Activated naive CD4-positive, alpha-beta T cell treated with anti-CD3 and anti-CD28 coated beads for 36 hours (primary cell): ENCODE data around the gene CALM3. TPM values are rescaled to one million over a fixed set of nuclear protein-coding genes. Genes with fewer than 3 reads are reported as not detected.
"Not testable (repeated sequence)": the region's sequence is repeated elsewhere in the genome, so short reads cannot be mapped to it uniquely, and the experiment has no call there.

Experiments
- CTCF ChIA-PET: fragments of 350-600 bp; sonication (Branson Sonifier 250); formaldehyde crosslinking; loops from one replicate; lab custom pipeline; 2021; ENCODE audit warnings: antibody characterized with exemption; lab: Charles Lee
- DNase-seq: peaks from one replicate; pipeline ENCODE4 v3.0.0-alpha.2; 2020
- H3K27ac Mint-ChIP-seq: one replicate; pipeline ENCODE4 v1.8.0; 2021; ENCODE audit warnings: mild to moderate bottlenecking, mixed read lengths
- H3K27me3 Mint-ChIP-seq: one replicate; pipeline ENCODE4 v1.8.0; 2021; ENCODE audit warnings: low read depth, mixed read lengths
- H3K36me3 Mint-ChIP-seq: one replicate; pipeline ENCODE4 v1.8.0; 2021; ENCODE audit warnings: low read depth, mixed read lengths
- H3K4me1 Mint-ChIP-seq: one replicate; pipeline ENCODE4 v1.8.0; 2021; ENCODE audit warnings: low read depth, mixed read lengths
- H3K4me3 Mint-ChIP-seq: one replicate; pipeline ENCODE4 v1.8.0; 2021; ENCODE audit warnings: mild to moderate bottlenecking, moderate library complexity, mixed read lengths
- H3K9me3 Mint-ChIP-seq: one replicate; pipeline ENCODE4 v1.8.0; 2021; ENCODE audit warnings: mixed read lengths
- intact Hi-C: fragments of 100-400 bp; cut with micrococcal nuclease; formaldehyde crosslinking; loops from one replicate; pipeline ENCODE4 v1.15.1; 2023
- total RNA-seq, 2 experiments: library from RNA; stranded (reverse); gene quantifications; one replicate each; pipeline ENCODE4 v1.2.3, GENCODE V29; 2021

CALM3 gene
- total RNA-seq, 2 experiments from 2014 or later, result 482 to 500 TPM

DNA sequence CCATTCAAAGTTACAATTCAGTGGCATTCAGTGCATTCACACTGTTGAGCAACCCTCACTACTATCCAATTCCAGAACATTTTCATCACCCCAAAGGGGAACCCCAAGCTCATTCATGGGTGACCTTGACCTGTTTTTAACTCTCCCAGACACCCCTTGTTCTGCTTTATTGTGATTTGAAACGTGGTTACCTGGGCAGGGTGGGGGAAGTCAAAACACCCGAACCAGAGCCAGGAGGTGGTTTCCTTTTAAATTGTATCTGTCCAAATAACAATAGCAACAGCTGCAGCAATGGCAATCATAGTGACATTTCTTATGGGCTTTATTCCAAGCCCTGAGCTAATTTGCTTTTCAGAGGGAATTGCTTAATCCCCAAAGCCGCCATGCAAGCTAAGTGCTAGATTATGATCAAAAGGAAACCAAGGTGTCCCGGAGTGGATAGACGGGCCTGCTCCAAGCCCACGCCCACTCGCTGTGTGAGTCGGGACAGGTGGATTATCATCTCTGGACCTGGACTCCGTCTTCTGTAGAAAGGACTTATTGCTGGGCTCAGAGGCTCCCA is 17.6 kb downstream of the CALM3 start:
- Mint-ChIP-seq H3K27me3 (no peaks in the 10 kb centered on the region), H3K4me3 (peak overlapping the region; percentile 79), H3K27ac (peak overlapping the region; percentile 95), H3K4me1 (peaks cover 78% of the 10 kb centered on the region), H3K9me3 (no peaks in the 10 kb centered on the region), H3K36me3 (peaks cover 6% of the 10 kb centered on the region)
- CTCF ChIA-PET, result interaction anchor here (0.6 to 10.9 kb wide), 6 partner anchors 12 to 75 kb away, joined by 3 to 178 read pairs (median 4); partner anchors contain the start of gene DACT3
- intact Hi-C loops, result no loop called here
- DNase-seq, result peak; percentile 52

DNA sequence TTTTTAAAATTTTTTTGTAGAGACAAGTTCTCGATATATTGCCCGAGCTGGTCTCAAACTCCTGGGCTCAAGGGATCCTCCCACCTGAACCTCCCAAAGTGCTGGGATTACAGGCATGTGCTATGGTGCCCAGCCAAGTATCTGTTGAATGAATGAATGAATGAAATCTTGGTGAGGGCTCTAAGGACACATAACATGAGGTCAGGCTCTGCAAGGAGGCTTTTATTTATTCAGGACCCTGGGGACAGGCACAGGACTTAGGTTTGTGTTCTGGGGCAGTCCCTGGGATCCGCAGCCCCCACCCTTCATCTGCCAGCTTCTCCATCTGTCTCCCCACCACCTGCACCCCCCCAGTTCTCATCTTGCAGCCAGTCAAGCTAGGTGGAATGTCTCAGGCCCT is 19.1 kb downstream of the CALM3 start:
- intact Hi-C loops, result no loop called here
- Mint-ChIP-seq H3K27ac (peak overlapping the region; percentile 95), H3K27me3 (no peaks in the 10 kb centered on the region), H3K4me3 (peak overlapping the region; percentile 79), H3K4me1 (peaks cover 80% of the 10 kb centered on the region), H3K9me3 (no peaks in the 10 kb centered on the region), H3K36me3 (peaks cover 10% of the 10 kb centered on the region)
- CTCF ChIA-PET, result interaction anchor here (1.1 to 10.9 kb wide), 4 partner anchors 11 to 41 kb away, joined by 3 to 178 read pairs (median 4); partner anchors contain the start of gene DACT3
- DNase-seq, result no peak

DNA sequence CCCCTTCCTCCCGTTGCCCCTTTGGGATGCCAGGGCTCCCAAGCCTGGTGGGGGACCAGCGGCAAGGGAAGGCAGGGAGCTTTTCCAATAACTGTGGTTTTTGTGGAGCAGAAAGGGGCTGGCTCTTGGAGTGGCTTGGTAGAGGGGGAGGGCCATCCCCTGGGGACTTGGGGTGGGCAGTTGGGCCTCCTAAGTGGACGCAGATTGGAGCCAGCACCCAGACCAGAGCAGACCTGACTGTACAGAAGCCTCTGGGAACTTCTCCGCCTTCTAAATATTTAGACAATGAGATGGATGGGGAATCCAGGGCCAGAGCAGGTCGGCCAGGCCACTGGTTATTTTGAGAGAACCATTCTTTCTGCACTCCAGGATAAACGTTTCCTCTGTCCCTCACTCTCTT is 19.6 kb downstream of the CALM3 start:
- Mint-ChIP-seq H3K4me3 (peak overlapping the region; percentile 79), H3K36me3 (peaks cover 10% of the 10 kb centered on the region), H3K27me3 (no peaks in the 10 kb centered on the region), H3K27ac (peak overlapping the region; percentile 95), H3K4me1 (peaks cover 81% of the 10 kb centered on the region), H3K9me3 (no peaks in the 10 kb centered on the region)
- DNase-seq, result no peak
- CTCF ChIA-PET, result interaction anchor here (1.1 to 2.4 kb wide), 5 partner anchors 8 to 41 kb away, joined by 3 to 10 read pairs (median 5); partner anchors contain the start of gene DACT3
- intact Hi-C loops, result no loop called here

DNA sequence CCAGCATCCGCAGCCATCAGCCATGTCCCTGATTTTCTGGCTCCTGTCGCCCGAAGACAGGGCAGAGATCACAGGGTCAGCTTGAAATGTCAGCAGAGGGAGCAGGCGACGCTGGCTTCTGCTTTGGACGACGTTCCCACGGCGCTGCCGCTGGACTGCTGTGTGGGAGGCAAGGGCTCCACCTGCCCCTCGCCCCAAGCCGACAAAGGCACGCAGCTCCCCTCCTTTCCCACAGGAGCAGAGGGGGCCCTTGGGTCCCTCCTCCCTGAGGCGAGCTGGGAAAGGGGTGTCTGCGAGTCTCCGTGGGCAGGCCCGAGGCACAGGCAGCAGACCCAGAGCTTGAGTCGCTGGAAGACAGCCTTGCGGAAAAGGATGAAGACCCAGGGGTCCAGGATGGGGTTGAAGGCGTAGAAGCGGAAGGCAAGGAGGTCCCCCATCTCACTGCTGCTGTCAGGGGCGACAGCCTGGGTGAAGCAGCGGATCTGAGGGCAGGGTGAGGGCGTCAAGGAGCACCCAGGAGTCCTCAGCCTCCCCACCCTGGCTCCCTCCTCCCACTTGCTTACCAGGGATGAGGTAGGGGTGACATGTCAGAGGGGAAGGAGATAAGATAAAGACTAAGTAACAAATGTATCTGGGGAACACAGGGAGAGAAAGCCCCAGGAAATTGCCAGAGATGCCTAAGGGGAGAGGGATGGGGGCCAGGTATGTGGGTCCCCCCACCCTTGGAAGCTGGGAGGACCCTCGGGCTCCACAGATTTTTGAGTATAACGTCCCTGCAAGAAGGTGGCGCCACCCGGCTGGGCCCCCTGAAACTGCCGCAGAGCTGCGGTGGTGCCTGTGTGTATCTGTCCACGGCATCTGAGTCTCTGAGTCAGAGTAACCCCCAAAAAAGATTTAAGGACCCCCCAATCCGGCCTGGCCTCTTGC is 20.3 kb downstream of the CALM3 start:
- Mint-ChIP-seq H3K27ac (peak overlapping the region; percentile 95), H3K27me3 (no peaks in the 10 kb centered on the region), H3K4me3 (peak overlapping the region; percentile 61), H3K4me1 (peaks cover 75% of the 10 kb centered on the region), H3K36me3 (peaks cover 10% of the 10 kb centered on the region), H3K9me3 (no peaks in the 10 kb centered on the region)
- intact Hi-C loops, result no loop called here
- no peak for DNase-seq
- CTCF ChIA-PET, result interaction anchor here (1.1 to 2.4 kb wide), 5 partner anchors 9 to 40 kb away, joined by 3 to 10 read pairs (median 5); partner anchors contain the start of gene DACT3

DNA sequence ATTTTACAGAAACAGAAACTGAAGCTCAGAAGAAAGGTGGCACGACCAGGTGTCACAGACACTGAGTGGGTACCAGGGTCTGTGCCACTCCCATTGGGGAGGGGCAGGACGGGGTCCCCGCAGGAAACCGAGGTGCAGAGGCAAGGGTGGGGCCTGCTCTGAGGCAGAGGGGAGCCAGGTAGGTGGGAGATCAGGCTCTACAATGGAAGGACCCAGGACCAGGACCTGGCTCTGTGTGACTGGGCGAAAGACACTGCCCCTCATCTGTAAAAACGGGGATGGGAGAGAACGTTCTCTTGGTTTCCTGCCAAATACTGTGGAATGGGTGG is 21.0 kb downstream of the CALM3 start:
- CTCF ChIA-PET, result interaction anchor here (0.6 to 2.4 kb wide), 4 partner anchors 9 to 39 kb away, joined by 3 to 10 read pairs (median 6); partner anchors contain the start of gene DACT3
- peak overlapping the region; percentile 65 for H3K27ac Mint-ChIP-seq
- peaks cover 71% of the 10 kb centered on the region for H3K4me1 Mint-ChIP-seq
- H3K9me3 Mint-ChIP-seq, result no peaks in the 10 kb centered on the region
- peaks cover 10% of the 10 kb centered on the region for H3K36me3 Mint-ChIP-seq
- intact Hi-C loops, result no loop called here
- DNase-seq, result no peak
- H3K4me3 Mint-ChIP-seq, result peak overlapping the region; percentile 61
- H3K27me3 Mint-ChIP-seq, result no peaks in the 10 kb centered on the region

DNA sequence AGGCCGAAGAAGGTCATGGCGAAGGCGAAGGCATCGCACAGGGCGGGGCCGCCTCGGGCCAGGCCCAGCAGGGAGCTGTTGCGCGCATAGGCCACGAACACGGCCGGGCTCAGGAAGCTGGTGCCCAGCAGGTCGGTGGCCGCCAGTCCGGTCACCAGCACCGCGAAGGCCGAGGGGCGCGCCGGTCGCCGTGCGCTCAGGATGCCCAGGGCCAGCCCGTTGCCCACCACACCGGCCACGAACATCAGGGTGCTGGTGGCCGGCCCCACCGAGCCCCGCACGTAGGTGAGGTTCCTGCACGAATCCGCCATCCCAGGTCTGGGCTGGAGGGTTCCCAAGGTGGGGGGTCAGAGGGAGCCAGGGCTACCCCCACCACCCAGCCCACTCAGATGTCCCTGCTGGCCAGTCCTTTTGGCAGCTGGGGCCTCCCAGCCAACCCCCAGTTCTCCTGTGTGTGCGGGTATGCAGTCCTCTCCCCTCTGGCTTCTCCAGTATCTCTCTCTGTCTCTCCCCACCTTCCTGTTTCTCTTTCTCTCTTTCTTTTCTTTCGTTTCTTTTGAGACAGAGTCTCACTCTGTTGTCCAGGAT is 22.9 kb downstream of the CALM3 start:
- peaks cover 64% of the 10 kb centered on the region for H3K4me1 Mint-ChIP-seq

DNA sequence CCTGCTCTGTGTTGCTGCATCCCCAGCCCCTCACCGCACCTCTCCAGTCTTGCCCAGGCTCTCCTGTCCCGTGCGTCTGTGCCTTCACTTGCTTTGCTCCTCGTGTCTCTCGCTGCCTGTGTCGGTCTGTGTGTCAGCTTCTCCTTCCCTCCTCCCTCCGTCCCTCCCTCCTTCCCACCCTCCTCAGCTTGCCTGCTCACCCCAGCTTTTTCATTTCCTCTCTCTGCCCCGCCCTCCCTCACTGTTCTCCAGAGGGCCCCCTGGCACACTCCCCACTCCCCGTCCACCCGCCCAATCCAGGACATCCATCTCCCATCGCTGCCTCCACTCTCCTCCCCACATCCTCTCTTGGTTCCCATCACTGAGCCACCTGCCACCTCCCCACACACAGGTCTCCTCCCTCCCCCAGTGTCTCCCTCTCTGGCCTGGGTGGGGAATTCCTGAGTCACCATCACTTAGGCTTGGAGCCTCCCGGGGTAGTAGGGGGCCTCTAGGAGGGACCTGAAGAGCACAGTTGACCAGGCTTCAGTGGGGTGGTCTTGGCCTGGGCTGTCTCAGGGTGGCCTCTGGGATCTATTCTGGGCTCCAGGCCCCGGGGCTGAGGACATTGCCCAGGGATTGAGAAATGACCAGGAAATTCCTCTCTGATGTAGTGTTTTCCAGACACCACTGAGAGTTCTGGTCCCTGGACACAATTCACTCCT is 24.0 kb downstream of the CALM3 start, which contains the start of gene PTGIR:
PTGIR (minus strand) TSS at position 132 of the 704 bp plus-strand sequence. CDS start 864 bp downstream, outside the sequence.
- Mint-ChIP-seq H3K36me3 (peaks cover 9% of the 10 kb centered on the region), H3K4me3 (peak within 1 kb of the TSS; percentile 90), H3K4me1 (peaks cover 54% of the 10 kb centered on the region), H3K27ac (peak within 1 kb of the TSS; percentile 87), H3K9me3 (no peaks in the 10 kb centered on the region), H3K27me3 (no peaks in the 10 kb centered on the region)
- CTCF ChIA-PET, result interaction anchor here (0.8 to 1.9 kb wide), 5 partner anchors 8 to 216 kb away, joined by 4 to 10 read pairs (median 4); no protein-coding TSS in a partner anchor
- peak; percentile 78 for DNase-seq
- intact Hi-C loops, result no loop called here

More for the DNA sequence above, 22.9 kb downstream of the CALM3 start:
- Mint-ChIP-seq H3K4me3 (peak overlapping the region; percentile 90), H3K9me3 (no peaks in the 10 kb centered on the region), H3K27me3 (no peaks in the 10 kb centered on the region), H3K36me3 (peaks cover 10% of the 10 kb centered on the region), H3K27ac (peak overlapping the region; percentile 87)
- intact Hi-C loops, result no loop called here
- DNase-seq, result no peak
- CTCF ChIA-PET, result interaction anchor here (1.0 to 1.9 kb wide), 3 partner anchors 10 to 217 kb away, joined by 4 to 10 read pairs (median 7); no protein-coding TSS in a partner anchor

DNA sequence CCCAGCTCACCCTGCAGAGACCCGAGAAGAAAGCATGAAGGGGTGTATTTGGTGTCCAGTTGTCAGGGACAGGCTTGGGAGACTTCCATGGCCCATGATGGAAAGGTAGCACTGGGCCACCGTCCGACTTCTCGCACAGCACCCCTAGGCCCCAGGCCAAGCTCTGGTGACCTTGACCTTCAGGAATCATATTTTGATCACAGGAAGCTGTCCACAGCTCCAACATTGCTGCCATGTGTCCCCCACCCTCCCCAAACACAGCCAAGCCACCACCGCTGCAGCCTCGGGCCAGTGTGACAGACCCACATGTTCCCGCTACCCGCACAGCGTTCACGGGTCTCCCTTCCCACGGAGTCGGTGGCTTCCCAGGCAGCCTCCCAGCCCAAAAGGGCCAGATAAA is 24.6 kb downstream of the CALM3 start:
- H3K4me3 Mint-ChIP-seq, result no peak overlapping the region
- H3K9me3 Mint-ChIP-seq, result no peaks in the 10 kb centered on the region
- CTCF ChIA-PET, result interaction anchor here (1.1 to 2.5 kb wide), 2 partner anchors 9 to 36 kb away, joined by 4 to 10 read pairs; partner anchors contain the start of gene DACT3
- H3K27me3 Mint-ChIP-seq, result no peaks in the 10 kb centered on the region
- H3K27ac Mint-ChIP-seq, result peak overlapping the region; percentile 18
- H3K4me1 Mint-ChIP-seq, result peaks cover 47% of the 10 kb centered on the region
- DNase-seq, result no peak
- intact Hi-C loops, result no loop called here
- peaks cover 9% of the 10 kb centered on the region for H3K36me3 Mint-ChIP-seq

DNA sequence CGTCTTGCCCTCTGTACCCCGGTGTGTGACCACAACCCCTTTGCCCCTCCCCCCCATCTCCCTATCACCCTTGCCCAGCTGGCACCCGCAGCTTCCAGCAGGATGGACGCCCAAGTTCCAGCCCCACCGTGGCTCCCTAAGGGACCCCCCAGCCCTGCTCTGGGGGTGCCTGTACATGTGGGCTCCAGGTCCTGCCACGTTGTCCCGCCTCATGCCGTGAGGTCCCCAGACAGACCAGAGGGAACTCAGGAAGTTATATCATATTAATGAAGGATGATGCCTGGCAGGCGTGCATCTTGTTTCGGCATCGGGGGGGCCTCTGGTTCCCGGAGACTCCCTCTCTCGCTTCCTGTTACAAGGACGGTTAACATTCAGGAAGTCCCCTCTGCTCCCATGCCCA is 25.3 kb downstream of the CALM3 start:
- intact Hi-C loops, result no loop called here
- CTCF ChIA-PET, result interaction anchor here (0.7 to 2.5 kb wide), 2 partner anchors 35 to 726 kb away, joined by 3 to 10 read pairs; partner anchors contain the start of gene DACT3
- H3K36me3 Mint-ChIP-seq, result peaks cover 9% of the 10 kb centered on the region
- H3K4me1 Mint-ChIP-seq, result peaks cover 40% of the 10 kb centered on the region
- peak overlapping the region; percentile 61 for H3K27ac Mint-ChIP-seq
- H3K4me3 Mint-ChIP-seq, result no peak overlapping the region
- no peaks in the 10 kb centered on the region for H3K27me3 Mint-ChIP-seq
- no peaks in the 10 kb centered on the region for H3K9me3 Mint-ChIP-seq
- DNase-seq, result no peak

DNA sequence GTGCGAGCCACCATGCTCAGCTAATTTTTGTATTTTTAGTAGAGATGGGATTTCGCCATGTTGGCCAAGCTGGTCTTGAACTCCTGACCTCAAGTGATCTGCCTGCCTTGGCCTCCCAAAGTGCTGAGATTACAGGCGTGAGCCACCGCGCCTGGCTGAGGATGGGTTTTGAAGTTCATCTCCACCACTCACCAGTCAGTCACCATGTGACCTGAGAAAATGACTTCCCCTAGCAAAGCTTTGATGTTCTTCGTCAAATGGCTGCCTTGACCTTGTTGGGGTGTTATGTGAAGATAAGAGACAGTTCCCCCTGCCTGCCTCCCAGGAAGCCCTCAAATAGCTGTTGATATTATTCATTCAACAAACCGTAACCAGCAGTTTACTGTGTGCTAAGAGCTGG is 27.8 kb downstream of the CALM3 start:
- H3K27me3 Mint-ChIP-seq, DNase-seq, H3K9me3 Mint-ChIP-seq, H3K4me3 Mint-ChIP-seq, H3K27ac Mint-ChIP-seq, intact Hi-C loops, H3K36me3 Mint-ChIP-seq: not testable (repeated sequence)
- peaks cover 36% of the 10 kb centered on the region for H3K4me1 Mint-ChIP-seq
- CTCF ChIA-PET, result interaction anchor here (0.6 to 1.5 kb wide), 2 partner anchors 12 to 825 kb away, joined by 3 to 4 read pairs; no protein-coding TSS in a partner anchor

DNA sequence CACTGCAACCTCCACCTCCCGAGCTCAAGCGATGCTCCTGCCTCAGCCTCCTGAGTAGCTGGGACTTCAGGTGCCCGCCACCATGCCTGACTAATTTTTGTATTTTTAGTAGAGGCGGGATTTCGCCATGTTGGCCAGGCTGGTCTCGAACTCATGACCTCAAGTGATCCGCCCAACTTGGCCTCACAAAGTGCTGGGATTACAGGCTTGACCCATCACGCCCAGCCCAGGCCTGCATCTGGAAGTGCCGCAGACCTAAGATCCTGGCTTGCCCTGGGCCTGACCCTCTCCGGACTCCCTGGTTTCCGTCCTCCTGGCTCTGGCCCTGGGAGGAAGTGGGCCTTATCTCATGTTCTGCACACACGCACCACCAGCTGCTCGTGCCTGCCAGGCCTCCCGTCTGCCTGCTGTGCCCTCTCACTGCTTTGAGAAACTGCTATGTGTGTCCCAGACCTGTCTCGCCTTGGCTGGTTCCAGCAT is 28.5 kb downstream of the CALM3 start:
- DNase-seq, result no peak
- Mint-ChIP-seq H3K4me3 (no peak overlapping the region), H3K4me1 (peaks cover 34% of the 10 kb centered on the region), H3K27ac (no peak overlapping the region), H3K9me3 (no peaks in the 10 kb centered on the region), H3K36me3 (peaks cover 2% of the 10 kb centered on the region), H3K27me3 (no peaks in the 10 kb centered on the region)
- intact Hi-C loops, result no loop called here
- CTCF ChIA-PET, result interaction anchor here (0.6 to 1.5 kb wide), 2 partner anchors 13 to 826 kb away, joined by 3 to 4 read pairs; no protein-coding TSS in a partner anchor
